SK-N-MC (cell line): ENCODE data around the gene DIP2C.

ENCODE experiments used
- EZH2 ChIP-seq: fragments of 200-600 bp; sonication (generic); IDR thresholded peaks from one replicate; pipeline ENCODE4 v1.6.1; 2017; ENCODE audit warnings: antibody characterized with exemption
- FOXP2 ChIP-seq: optimal IDR thresholded peaks from 2 replicates; pipeline ENCODE3; 2011; ENCODE audit warnings: mild to moderate bottlenecking, moderate library complexity; ENCODE audit not compliant: insufficient read depth; ENCODE audit errors: extremely low read length, control extremely low read depth
- POLR2AphosphoS5 ChIP-seq: IDR thresholded peaks from 2 replicates; pipeline ENCODE4 v1.6.1; 2012; ENCODE audit warnings: mild to moderate bottlenecking, low read depth, low read length, borderline replicate concordance

DNA sequence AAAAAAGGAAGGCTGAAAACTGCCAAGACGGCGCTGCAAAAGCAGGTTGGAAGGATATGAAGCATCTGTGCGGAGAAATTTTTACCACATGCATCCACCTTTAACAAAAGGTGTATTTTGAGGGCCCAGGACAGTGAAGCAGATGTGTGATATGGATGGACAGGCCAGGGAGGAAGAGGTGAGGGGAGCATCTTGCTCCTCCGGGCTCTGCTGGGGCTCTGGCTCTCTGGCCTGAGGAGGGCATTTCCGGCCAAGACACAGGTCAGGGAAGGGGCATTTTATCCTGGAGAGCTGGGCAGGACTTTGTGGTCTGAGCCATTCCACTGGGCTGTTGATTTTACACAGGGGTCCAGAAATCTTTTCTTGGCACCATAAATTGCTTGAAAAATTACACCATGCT lies 379.1 kb downstream of the DIP2C start:
- TF ChIP-seq POLR2AphosphoS5 (no peak), EZH2 (no peak), FOXP2 (no peak)
